ENCODE results near the gene GET3.
"Not testable (repeated sequence)": the region's sequence is repeated elsewhere in the genome, so short reads cannot be mapped to it uniquely, and the experiment has no call there.

Gene GET3

DNA sequence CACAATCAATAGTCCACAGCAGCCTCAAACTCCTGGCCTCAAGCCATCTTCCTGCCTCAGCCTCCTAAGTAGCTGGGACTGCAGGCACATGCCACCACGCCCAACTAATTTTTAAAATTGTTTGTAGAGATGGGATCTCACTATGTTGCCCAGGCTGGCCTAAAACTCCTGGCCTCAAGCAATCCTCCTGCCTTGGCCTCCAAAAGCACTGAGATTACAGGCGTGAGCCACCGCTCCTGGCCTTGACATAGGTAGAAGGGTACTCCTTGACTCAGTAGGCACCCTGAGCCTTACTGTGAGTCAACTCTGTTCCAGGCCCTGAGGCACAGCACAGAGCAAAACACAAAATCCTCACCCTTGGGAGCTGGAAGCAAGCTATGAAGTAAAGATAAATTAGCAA is 21.4 kb upstream of the GET3 start:
- no peaks in the 10 kb centered on the region for H3K27me3 ChIP-seq (ENCODE audit: control insufficient read depth, insufficient read depth, low read length)
- H3K27ac ChIP-seq (ENCODE audit: low read depth, low read length) = no peak overlapping the region
- no peak overlapping the region for H3K9ac ChIP-seq (ENCODE audit: low read length)
- H3K9me3 ChIP-seq (ENCODE audit: control insufficient read depth, insufficient read depth, low read depth, low read length) = no peaks in the 10 kb centered on the region
- H3K4me3 ChIP-seq (ENCODE audit: low read depth, low read length) = no peak overlapping the region
- H3K4me1 ChIP-seq (ENCODE audit: control insufficient read depth, insufficient read depth, low read length) = peaks cover 4% of the 10 kb centered on the region; the same call in 1 of the 2 replicates
- H3K36me3 ChIP-seq (ENCODE audit: control insufficient read depth, insufficient read depth, low read length) = peaks cover 74% of the 10 kb centered on the region

DNA sequence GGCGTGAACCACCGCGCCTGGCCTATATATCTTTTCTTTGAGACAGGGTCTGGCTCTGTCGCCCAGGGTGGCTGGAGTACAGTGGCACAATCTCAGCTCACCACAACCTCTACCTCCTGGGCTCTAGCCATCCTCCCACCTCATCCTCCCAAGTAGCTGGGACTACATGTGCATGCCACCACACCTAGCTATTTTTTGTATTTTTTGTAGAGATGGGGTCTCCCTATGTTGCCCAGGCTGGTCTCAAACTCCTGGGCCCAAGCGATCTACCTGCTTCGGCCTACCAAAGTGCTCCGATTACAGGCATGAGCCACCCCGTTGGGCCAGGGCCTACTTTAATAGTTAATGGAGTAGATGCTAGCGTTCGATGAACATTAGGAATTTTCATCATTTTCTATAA is 17.0 kb upstream of the GET3 start:
- peak overlapping the region; percentile 92 for H3K9ac ChIP-seq (ENCODE audit: low read length)
- no peaks in the 10 kb centered on the region for H3K9me3 ChIP-seq (ENCODE audit: control insufficient read depth, insufficient read depth, low read depth, low read length)
- peaks cover 37% of the 10 kb centered on the region for H3K36me3 ChIP-seq (ENCODE audit: control insufficient read depth, insufficient read depth, low read length)
- peaks cover 4% of the 10 kb centered on the region; the same call in 1 of the 2 replicates for H3K4me1 ChIP-seq (ENCODE audit: control insufficient read depth, insufficient read depth, low read length)
- no peak overlapping the region for H3K27ac ChIP-seq (ENCODE audit: low read depth, low read length)
- H3K4me3 ChIP-seq (ENCODE audit: low read depth, low read length) = peak overlapping the region; percentile 84
- no peaks in the 10 kb centered on the region for H3K27me3 ChIP-seq (ENCODE audit: control insufficient read depth, insufficient read depth, low read length)

DNA sequence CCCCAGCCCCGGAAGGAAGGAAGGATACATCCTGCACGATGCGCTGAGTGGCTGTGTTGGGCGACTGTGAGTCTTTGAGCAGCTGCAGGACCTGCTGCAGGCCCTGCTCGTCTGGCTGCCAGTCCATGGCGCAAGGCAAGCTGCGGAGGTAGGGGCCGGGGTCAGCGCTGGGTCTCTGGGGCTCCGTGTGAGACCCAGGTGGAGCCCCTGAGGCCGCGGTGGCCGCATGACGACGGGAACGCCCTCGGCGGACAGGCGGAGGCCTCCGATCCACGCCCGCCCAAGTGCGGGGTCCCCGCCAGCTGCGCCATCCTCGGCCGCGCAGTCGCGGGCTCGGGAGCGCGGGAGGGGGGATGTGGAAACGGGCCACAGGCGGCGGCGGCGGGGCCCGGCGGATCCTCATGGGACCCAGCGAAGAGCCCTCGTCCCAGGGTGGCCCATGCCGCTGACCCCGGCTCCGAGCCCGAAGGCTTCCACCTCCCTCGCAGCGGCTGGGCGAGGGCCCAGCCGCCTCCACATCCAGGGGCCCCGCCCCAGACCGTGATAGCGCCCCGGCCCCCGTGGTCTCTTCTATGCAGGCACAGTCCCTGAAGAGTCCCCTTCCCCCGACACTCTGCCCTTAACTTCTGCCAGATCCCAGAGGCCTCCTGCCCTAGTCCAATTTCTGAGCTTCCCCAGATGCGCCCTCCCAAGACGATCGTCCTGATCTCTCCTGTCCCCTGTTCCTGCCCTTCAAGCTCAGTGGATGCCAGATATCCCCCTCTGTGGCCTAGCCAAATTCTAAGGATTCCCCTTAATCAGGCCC is 16.2 kb upstream of the GET3 start:
- Histone ChIP-seq H3K9me3 (ENCODE audit: control insufficient read depth, insufficient read depth, low read depth, low read length) (no peaks in the 10 kb centered on the region), H3K27ac (ENCODE audit: low read depth, low read length) (peak overlapping the region; percentile 32; the same call in 1 of the 2 replicates), H3K27me3 (ENCODE audit: control insufficient read depth, insufficient read depth, low read length) (no peaks in the 10 kb centered on the region), H3K4me1 (ENCODE audit: control insufficient read depth, insufficient read depth, low read length) (peaks cover 4% of the 10 kb centered on the region; the same call in 1 of the 2 replicates), H3K9ac (ENCODE audit: low read length) (peak overlapping the region; percentile 92), H3K4me3 (ENCODE audit: low read depth, low read length) (peak overlapping the region; percentile 84), H3K36me3 (ENCODE audit: control insufficient read depth, insufficient read depth, low read length) (peaks cover 30% of the 10 kb centered on the region)

DNA sequence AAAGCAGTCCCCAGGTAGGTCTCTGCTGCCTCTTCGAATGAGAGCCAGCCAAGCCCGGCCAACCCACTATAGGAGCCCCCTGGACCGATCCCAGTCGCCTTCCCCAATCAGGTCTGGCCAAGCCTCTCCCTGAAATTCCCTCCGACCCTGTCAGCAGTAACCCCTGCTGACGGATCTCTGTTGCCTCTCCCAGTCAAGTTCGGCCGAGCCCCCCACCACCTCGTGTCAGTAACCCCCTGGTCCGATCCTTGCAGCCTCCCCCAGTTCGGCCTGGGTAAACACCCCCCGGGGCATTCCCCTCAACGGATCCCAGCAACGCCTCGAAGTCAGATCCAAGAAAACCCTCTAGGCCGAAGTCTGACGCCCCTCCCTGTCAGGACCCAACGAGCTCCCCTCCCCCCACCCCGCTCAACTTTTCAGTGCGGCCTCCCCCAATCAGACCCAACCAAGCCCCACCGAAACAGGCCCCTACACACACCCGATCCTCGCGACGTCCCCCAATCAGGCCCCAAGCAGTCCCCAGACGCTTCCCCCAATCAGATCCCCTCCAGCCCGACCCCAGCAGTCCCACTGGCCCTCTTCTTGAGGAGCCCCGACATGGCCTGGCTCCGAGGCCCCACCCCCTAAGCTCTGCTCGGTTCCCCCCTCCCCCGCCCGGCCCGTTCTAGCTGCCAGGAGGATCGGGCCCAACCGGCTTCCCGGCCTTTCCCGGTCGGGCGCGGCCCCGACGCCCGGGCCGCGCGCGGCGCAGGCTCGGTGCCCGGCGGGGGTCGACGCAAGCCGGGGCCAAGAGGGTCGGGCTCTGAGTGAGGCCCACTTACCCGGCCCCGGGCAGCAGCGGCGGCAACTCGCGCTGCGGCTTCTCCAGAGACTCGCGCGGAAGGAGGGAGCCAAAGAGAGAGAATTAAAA is 15.4 kb upstream of the GET3 start:
- Histone ChIP-seq H3K9me3 (ENCODE audit: control insufficient read depth, insufficient read depth, low read depth, low read length) (no peaks in the 10 kb centered on the region), H3K4me3 (ENCODE audit: low read depth, low read length) (peak overlapping the region; percentile 84), H3K27ac (ENCODE audit: low read depth, low read length) (peak overlapping the region; percentile 32; the same call in 1 of the 2 replicates), H3K9ac (ENCODE audit: low read length) (peak overlapping the region; percentile 92), H3K4me1 (ENCODE audit: control insufficient read depth, insufficient read depth, low read length) (peaks cover 8% of the 10 kb centered on the region; the same call in 1 of the 2 replicates), H3K27me3 (ENCODE audit: control insufficient read depth, insufficient read depth, low read length) (no peaks in the 10 kb centered on the region), H3K36me3 (ENCODE audit: control insufficient read depth, insufficient read depth, low read length) (peaks cover 22% of the 10 kb centered on the region)

DNA sequence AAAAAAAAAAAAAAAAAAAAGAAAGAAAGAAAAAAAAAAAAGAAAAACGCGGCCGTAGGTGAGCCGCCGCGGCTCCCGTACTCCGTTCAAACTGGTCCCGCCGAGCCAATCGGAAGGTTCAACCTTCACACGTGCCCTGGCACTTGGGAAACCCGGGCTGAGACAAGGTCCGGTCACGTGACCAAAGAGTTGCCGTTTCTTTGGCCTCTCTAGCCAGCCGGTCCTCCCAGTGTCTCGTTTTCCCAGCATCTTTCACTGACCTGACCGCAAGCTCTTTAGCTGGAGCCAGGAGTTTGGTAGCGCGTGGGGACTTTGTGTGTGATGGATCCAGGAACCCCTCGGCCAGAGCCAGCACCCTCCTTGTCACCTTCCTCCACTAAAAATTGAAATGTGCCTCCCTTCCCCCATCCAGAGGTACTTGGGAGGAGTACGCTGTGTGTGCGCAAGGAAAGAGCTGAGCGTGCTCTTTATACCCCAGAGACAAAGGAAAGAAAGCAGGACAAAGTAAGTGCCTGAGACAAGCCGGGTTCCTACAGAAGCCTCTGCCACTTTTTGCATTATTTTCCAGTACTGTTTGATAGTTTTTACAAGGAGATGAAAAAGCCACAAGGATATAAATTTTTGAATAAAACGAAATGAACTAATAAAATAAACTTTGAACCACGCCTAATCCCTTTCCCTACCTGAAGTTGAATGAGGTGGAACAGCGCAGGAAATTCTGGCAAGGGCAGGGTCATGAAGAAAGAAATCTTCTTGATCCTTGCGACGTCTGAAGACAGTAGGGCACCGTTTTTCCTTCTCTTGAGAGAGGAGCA is 14.5 kb upstream of the GET3 start:
- peaks cover 8% of the 10 kb centered on the region; the same call in 1 of the 2 replicates for H3K4me1 ChIP-seq (ENCODE audit: control insufficient read depth, insufficient read depth, low read length)
- H3K9ac ChIP-seq (ENCODE audit: low read length) = peak overlapping the region; percentile 92
- peaks cover 17% of the 10 kb centered on the region for H3K36me3 ChIP-seq (ENCODE audit: control insufficient read depth, insufficient read depth, low read length)
- no peaks in the 10 kb centered on the region for H3K9me3 ChIP-seq (ENCODE audit: control insufficient read depth, insufficient read depth, low read depth, low read length)
- peak overlapping the region; percentile 84 for H3K4me3 ChIP-seq (ENCODE audit: low read depth, low read length)
- no peaks in the 10 kb centered on the region for H3K27me3 ChIP-seq (ENCODE audit: control insufficient read depth, insufficient read depth, low read length)
- H3K27ac ChIP-seq (ENCODE audit: low read depth, low read length) = peak overlapping the region; percentile 72

DNA sequence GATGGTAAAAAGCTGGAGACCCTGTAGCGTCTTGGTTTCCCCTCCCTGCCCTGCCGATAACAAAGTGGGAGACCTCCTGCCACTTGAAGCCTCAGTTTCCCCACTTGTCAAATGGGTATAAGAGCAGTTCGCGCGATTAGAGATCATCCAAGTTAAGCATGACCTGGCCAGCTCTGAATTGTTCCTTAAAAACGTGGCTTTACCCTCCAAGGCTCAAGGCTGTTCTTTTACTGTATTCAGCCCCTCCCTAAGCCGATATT is 14.0 kb upstream of the GET3 start:
- peak overlapping the region; percentile 84 for H3K4me3 ChIP-seq (ENCODE audit: low read depth, low read length)
- peaks cover 8% of the 10 kb centered on the region; the same call in 1 of the 2 replicates for H3K4me1 ChIP-seq (ENCODE audit: control insufficient read depth, insufficient read depth, low read length)
- H3K9me3 ChIP-seq (ENCODE audit: control insufficient read depth, insufficient read depth, low read depth, low read length) = no peaks in the 10 kb centered on the region
- H3K36me3 ChIP-seq (ENCODE audit: control insufficient read depth, insufficient read depth, low read length) = peaks cover 18% of the 10 kb centered on the region
- peak overlapping the region; percentile 72 for H3K27ac ChIP-seq (ENCODE audit: low read depth, low read length)
- H3K27me3 ChIP-seq (ENCODE audit: control insufficient read depth, insufficient read depth, low read length) = no peaks in the 10 kb centered on the region
- H3K9ac ChIP-seq (ENCODE audit: low read length) = peak overlapping the region; percentile 92

DNA sequence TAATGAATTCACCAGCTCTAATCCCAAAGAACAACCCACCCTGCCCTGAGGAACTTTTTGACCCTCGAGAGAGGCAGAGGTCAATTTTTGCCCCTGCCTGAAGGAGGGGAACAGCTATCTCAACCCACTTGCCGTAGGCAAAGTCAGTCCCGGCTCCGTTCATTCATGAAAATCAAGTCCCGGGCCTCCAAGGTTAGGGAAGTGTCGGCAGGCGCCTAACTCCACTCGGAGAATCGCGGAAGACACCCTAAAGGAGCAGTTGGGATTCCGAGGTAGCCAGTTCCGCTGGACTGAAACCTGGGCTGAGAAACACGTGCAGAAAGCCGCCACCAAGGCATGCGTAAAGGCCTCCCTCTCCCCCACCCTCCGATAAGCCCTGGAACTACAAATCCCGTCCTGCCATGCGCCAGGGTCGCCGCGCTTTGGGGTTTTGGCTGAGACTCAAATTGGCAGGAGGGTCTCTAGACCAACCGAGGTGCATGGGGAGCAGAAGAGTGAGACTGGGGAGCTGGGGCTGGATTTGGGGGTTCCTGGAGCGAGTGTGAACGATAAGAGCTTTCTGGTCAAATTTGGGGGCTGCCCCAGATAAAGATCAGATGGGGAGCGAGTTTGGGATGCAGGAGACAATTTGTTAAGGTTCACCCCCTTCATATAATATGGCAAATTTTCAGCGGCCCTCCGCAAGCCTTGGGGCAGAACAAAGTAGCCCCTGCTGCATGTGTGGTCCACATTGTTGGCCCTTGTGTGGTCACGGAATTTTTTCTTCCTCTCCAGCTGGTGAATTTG is 13.5 kb upstream of the GET3 start, which contains the start of gene TNPO2:
Gene TNPO2, minus strand, starts transcription at position 292 of the 786 bp plus-strand sequence. CDS start 2,955 bp downstream, outside the sequence.
- H3K4me3 ChIP-seq (ENCODE audit: low read depth, low read length) = peak within 1 kb of the TSS; percentile 84
- peak within 1 kb of the TSS; percentile 72 for H3K27ac ChIP-seq (ENCODE audit: low read depth, low read length)
- no peaks in the 10 kb centered on the region for H3K9me3 ChIP-seq (ENCODE audit: control insufficient read depth, insufficient read depth, low read depth, low read length)
- peaks cover 8% of the 10 kb centered on the region; the same call in 1 of the 2 replicates for H3K4me1 ChIP-seq (ENCODE audit: control insufficient read depth, insufficient read depth, low read length)
- H3K9ac ChIP-seq (ENCODE audit: low read length) = peak within 1 kb of the TSS; percentile 92
- H3K36me3 ChIP-seq (ENCODE audit: control insufficient read depth, insufficient read depth, low read length) = peaks cover 15% of the 10 kb centered on the region
- no peaks in the 10 kb centered on the region for H3K27me3 ChIP-seq (ENCODE audit: control insufficient read depth, insufficient read depth, low read length)

DNA sequence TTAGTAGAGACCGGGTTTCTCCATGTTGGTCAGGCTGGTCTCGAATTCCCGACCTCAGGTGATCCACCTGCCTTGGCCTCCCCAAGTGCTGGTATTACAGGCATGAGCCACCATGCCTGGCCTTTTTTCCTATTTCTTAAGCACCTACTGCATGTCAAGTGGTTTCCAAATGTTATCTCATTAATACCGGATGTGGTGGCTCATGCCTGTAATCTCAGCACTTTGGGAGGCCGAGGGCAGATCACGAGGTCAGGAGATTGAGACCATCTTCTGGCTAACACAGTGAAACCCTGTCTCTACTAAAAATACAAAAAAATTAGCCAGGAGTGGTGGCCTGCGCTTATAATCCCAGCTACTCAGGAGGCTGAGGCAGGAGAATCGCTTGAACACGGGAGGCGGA is 11.7 kb upstream of the GET3 start:
- H3K4me1 ChIP-seq (ENCODE audit: control insufficient read depth, insufficient read depth, low read length); H3K9me3 ChIP-seq (ENCODE audit: control insufficient read depth, insufficient read depth, low read depth, low read length); H3K27ac ChIP-seq (ENCODE audit: low read depth, low read length); H3K27me3 ChIP-seq (ENCODE audit: control insufficient read depth, insufficient read depth, low read length); H3K9ac ChIP-seq (ENCODE audit: low read length); H3K4me3 ChIP-seq (ENCODE audit: low read depth, low read length): not testable (repeated sequence)
- peaks cover 23% of the 10 kb centered on the region for H3K36me3 ChIP-seq (ENCODE audit: control insufficient read depth, insufficient read depth, low read length)

DNA sequence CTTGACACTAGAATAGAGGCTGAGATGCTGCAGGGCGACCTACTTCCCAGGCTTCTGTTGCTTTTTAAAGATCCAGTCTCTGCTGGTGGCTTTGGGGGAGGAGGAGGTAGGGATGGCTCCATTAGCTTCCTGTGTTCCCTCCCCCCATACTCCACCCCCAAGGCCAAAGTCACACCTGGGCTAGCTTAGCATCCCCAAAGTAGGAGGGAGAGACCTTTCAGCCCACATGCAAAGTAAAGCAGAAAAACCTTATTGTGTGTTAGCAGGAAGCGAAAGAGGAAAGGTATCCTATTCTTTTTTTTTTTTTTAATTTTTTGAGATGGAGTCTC is 10.3 kb upstream of the GET3 start:
- Histone ChIP-seq H3K4me1 (ENCODE audit: control insufficient read depth, insufficient read depth, low read length) (0 out of 2 replicates have a peak, but pooled peaks cover 4% of the 10 kb centered on the region), H3K9me3 (ENCODE audit: control insufficient read depth, insufficient read depth, low read depth, low read length) (no peaks in the 10 kb centered on the region), H3K27me3 (ENCODE audit: control insufficient read depth, insufficient read depth, low read length) (no peaks in the 10 kb centered on the region), H3K9ac (ENCODE audit: low read length) (no peak overlapping the region), H3K36me3 (ENCODE audit: control insufficient read depth, insufficient read depth, low read length) (peaks cover 34% of the 10 kb centered on the region), H3K4me3 (ENCODE audit: low read depth, low read length) (no peak overlapping the region), H3K27ac (ENCODE audit: low read depth, low read length) (no peak overlapping the region)
